ENCODE data around the gene ADGRV1. TPM values are rescaled to one million over a fixed set of nuclear protein-coding genes. Genes with fewer than 3 reads are reported as not detected.
"Not testable (repeated sequence)": the region's sequence is repeated elsewhere in the genome, so short reads cannot be mapped to it uniquely, and the experiment has no call there.

Gene ADGRV1
- polyA plus RNA-seq, 1 donor from 2014 or later, result 3.7 TPM

- no peak for TF ChIP-seq MXI1 (conservative IDR thresholded peaks at IDR 0.05; ENCODE audit: poor library complexity, severe bottlenecking)
- TF ChIP-seq POLR2AphosphoS5 (IDR thresholded peaks at IDR 0.05), result no peak
- no peak for TF ChIP-seq EP300 (conservative IDR thresholded peaks at IDR 0.05; ENCODE audit: poor library complexity, severe bottlenecking)
- TF ChIP-seq SMC3 (conservative IDR thresholded peaks at IDR 0.05; ENCODE audit: poor library complexity), result no peak
- TF ChIP-seq REST (IDR thresholded peaks at IDR 0.05; ENCODE audit: borderline replicate concordance), result no peak
- TF ChIP-seq, protein P1, sequence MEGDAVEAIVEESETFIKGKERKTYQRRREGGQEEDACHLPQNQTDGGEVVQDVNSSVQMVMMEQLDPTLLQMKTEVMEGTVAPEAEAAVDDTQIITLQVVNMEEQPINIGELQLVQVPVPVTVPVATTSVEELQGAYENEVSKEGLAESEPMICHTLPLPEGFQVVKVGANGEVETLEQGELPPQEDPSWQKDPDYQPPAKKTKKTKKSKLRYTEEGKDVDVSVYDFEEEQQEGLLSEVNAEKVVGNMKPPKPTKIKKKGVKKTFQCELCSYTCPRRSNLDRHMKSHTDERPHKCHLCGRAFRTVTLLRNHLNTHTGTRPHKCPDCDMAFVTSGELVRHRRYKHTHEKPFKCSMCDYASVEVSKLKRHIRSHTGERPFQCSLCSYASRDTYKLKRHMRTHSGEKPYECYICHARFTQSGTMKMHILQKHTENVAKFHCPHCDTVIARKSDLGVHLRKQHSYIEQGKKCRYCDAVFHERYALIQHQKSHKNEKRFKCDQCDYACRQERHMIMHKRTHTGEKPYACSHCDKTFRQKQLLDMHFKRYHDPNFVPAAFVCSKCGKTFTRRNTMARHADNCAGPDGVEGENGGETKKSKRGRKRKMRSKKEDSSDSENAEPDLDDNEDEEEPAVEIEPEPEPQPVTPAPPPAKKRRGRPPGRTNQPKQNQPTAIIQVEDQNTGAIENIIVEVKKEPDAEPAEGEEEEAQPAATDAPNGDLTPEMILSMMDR (IDR thresholded peaks at IDR 0.05; ENCODE audit: poor library complexity, severe bottlenecking), result no peak
- TF ChIP-seq TAF1 (IDR thresholded peaks at IDR 0.05; ENCODE audit: low read depth), result no peak
- TF ChIP-seq RAD21 (conservative IDR thresholded peaks at IDR 0.05), result no peak
- no peak for TF ChIP-seq EZH2 (IDR thresholded peaks at IDR 0.05; ENCODE audit: borderline replicate concordance, insufficient read depth, low read length, poor library complexity, severe bottlenecking)
- Histone ChIP-seq H3K4me2 (ENCODE audit: low read length) (no peak overlapping the region), H3K9ac (ENCODE audit: low read length) (no peak overlapping the region)
Observed at GRCh38 chr5:90845723-90846554, 287.3 kb downstream of the ADGRV1 start.

DNA sequence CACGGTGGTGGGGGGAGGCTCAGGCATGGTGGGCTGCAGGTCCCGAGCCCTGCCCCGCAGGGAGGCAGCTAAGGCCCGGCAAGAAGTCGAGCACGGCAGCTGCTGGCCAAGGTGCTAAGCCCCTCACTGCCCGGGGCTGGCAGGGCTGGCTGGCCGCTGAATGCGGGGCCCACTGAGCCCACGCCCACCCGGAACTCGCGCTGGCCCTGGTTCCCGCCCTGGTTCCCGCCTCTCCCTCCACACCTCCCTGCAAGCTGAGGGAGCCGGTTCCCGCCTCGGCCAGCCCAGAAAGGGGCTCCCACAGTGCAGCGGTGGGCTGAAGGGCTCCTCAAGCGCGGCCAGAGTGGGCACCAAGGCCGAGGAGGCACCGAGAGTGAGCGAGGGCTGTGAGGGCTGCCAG is 289.0 kb downstream of the ADGRV1 start:
- H2AFZ ChIP-seq (ENCODE audit: low read depth, low read length); H3K4me3 ChIP-seq (ENCODE audit: low read length): not testable (repeated sequence)

More at GRCh38 chr5:90845723-90846554, 287.3 kb downstream of the ADGRV1 start:
- Histone ChIP-seq H3K9me2 (ENCODE audit: insufficient read depth, low read length) (no peaks in the 10 kb centered on the region), H3F3A (ENCODE audit: insufficient read depth, low read length, poor library complexity, severe bottlenecking) (no peaks in the 10 kb centered on the region), H3K36me3 (ENCODE audit: insufficient read depth, low read length) (no peaks in the 10 kb centered on the region), H4K20me1 (ENCODE audit: insufficient read depth) (no peaks in the 10 kb centered on the region), H3K4me3 (ENCODE audit: low read length) (no peak overlapping the region), H3K9me3 (ENCODE audit: low read length) (no peaks in the 10 kb centered on the region), H2AFZ (ENCODE audit: low read depth, low read length) (no peak overlapping the region), H3K27me3 (ENCODE audit: insufficient read depth, low read depth, low read length) (no peaks in the 10 kb centered on the region), H3K27ac (ENCODE audit: low read length) (no peak overlapping the region), H3K79me2 (replicated peaks; ENCODE audit: insufficient read depth, low read length) (no peaks in the 10 kb centered on the region)

More for the DNA sequence above, 289.0 kb downstream of the ADGRV1 start:
- not testable (repeated sequence) for H3K36me3 ChIP-seq (ENCODE audit: insufficient read depth, low read length); H3K79me2 ChIP-seq (replicated peaks; ENCODE audit: insufficient read depth, low read length); H3K9me2 ChIP-seq (ENCODE audit: insufficient read depth, low read length); H3F3A ChIP-seq (ENCODE audit: insufficient read depth, low read length, poor library complexity, severe bottlenecking); H3K4me2 ChIP-seq (ENCODE audit: low read length); H3K27me3 ChIP-seq (ENCODE audit: insufficient read depth, low read depth, low read length); H4K20me1 ChIP-seq (ENCODE audit: insufficient read depth); H3K27ac ChIP-seq (ENCODE audit: low read length); H3K9ac ChIP-seq (ENCODE audit: low read length); H3K9me3 ChIP-seq (ENCODE audit: low read length)

Measured in neural cell (in vitro differentiated cells).